ENCODE measurements around the gene ZDHHC19.

DNA sequence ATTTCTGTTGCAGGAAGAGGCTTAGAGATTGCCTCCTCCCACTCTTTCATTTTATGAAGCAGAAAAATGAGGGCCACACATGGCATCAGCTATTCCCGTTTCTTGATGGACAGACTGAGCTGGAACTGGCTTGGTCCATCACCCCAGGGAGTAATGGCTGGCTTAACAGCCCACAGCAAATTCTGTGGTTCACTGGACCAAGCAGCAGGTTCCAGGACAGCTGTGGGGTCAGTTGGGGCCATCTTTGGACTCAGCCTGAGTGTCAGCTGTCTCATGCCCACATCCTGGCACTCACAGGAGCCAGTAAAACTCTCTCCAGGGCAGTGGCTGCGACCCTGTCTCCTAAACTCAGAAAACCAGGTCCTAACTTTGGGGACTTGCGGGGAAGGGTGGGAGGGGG, 36.5 kb downstream of the ZDHHC19 start:
- TF ChIP-seq, protein P1, sequence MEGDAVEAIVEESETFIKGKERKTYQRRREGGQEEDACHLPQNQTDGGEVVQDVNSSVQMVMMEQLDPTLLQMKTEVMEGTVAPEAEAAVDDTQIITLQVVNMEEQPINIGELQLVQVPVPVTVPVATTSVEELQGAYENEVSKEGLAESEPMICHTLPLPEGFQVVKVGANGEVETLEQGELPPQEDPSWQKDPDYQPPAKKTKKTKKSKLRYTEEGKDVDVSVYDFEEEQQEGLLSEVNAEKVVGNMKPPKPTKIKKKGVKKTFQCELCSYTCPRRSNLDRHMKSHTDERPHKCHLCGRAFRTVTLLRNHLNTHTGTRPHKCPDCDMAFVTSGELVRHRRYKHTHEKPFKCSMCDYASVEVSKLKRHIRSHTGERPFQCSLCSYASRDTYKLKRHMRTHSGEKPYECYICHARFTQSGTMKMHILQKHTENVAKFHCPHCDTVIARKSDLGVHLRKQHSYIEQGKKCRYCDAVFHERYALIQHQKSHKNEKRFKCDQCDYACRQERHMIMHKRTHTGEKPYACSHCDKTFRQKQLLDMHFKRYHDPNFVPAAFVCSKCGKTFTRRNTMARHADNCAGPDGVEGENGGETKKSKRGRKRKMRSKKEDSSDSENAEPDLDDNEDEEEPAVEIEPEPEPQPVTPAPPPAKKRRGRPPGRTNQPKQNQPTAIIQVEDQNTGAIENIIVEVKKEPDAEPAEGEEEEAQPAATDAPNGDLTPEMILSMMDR (IDR thresholded peaks at IDR 0.05): no peak
- TF ChIP-seq POLR2A (IDR thresholded peaks at IDR 0.05): no peak

Measured in thyroid gland (tissue), 4 donors.